Heart left ventricle (tissue), 16 donors: ENCODE results near the gene GMPPA. TPM values are rescaled to one million over a fixed set of nuclear protein-coding genes. Genes with fewer than 3 reads are reported as not detected.

Source experiments
- ATAC-seq, 4 donors: fragments of 200-7000 bp; cut with Tn5 transposase; one replicate each; pipeline ENCODE4 v1.9.1; 2020 to 2022; ENCODE audit warnings: moderate library complexity in 4 of 4, mild to moderate bottlenecking in 3 of 4, moderate number of reproducible peaks in 1 of 4
- DNase-seq, 5 donors: peaks; one replicate each; pipeline ENCODE4 v3.0.0-alpha.2; 2020
- H3K27ac ChIP-seq, 12 donors: fragments of 200-600 bp; sonication (generic) in 4 of 12; one replicate each; pipeline versions ENCODE4 v1.5.0 to v1.8.0; 2016 to 2022; ENCODE audit warnings: mild to moderate bottlenecking in 2 of 12
- H3K27me3 ChIP-seq, 9 donors: fragments of 200-600 bp; sonication (generic) in 2 of 9; one replicate each; pipeline versions ENCODE4 v1.5.1 to v1.8.0; 2016 to 2022; ENCODE audit warnings: mild to moderate bottlenecking in 3 of 9
- H3K36me3 ChIP-seq, 9 donors: fragments of 200-600 bp; sonication (generic) in 2 of 9; one replicate each; pipeline versions ENCODE4 v1.5.0 to v1.8.0; 2018 to 2022; ENCODE audit warnings: mild to moderate bottlenecking in 2 of 9
- H3K4me1 ChIP-seq, 12 donors: fragments of 200-600 bp; sonication (generic) in 4 of 12; one replicate each; pipeline versions ENCODE4 v1.5.0 to v1.8.0; 2016 to 2022; ENCODE audit warnings: mild to moderate bottlenecking in 3 of 12
- H3K4me3 ChIP-seq, 12 donors: fragments of 200-600 bp; sonication (generic) in 4 of 12; one replicate each; pipeline versions ENCODE4 v1.5.0 to v1.8.0; 2017 to 2022; ENCODE audit warnings: mild to moderate bottlenecking in 9 of 12, moderate library complexity in 4 of 12
- H3K9me3 ChIP-seq, 12 donors: fragments of 200-600 bp; sonication (generic) in 4 of 12; one replicate each; pipeline versions ENCODE4 v1.5.0 to v1.8.0; 2016 to 2022; ENCODE audit warnings: mild to moderate bottlenecking in 1 of 12
- CTCF ChIP-seq, 12 donors: fragments of 200-600 bp; sonication (generic) in 4 of 12; IDR thresholded peaks; one replicate each; pipeline versions ENCODE4 v1.5.0 to v1.8.0; 2018 to 2022; ENCODE audit warnings: antibody characterized with exemption in 12 of 12, mild to moderate bottlenecking in 5 of 12
- POLR2A ChIP-seq, 2 donors: fragments of 450-650 bp; IDR thresholded peaks; one replicate each; pipeline ENCODE4 v1.6.1; 2017; ENCODE audit warnings: antibody characterized with exemption in 2 of 2, mild to moderate bottlenecking in 2 of 2, moderate library complexity in 2 of 2
- WGBS, 4 donors: extraction: QIAGEN DNeasy Blood & Tissue Kit in 2 of 4; methylation state at CpG; one replicate each; pipeline versions ENCODE4 v1.1.5 to v1.1.7; 2013 to 2018; 5-methylcytosine and 5-hydroxymethylcytosine counted together
- intact Hi-C, 10 donors: fragments of 100-400 bp; cut with DNase I; formaldehyde crosslinking; loops; one replicate each; pipeline versions ENCODE4 v1.11.1 to v1.14.2; 2022
- polyA plus RNA-seq, 2 donors: library from polyadenylated mRNA; stranded (reverse); fragments of 200-250 nt; gene quantifications; one replicate each; pipeline ENCODE4 v1.2.3, GENCODE V29; 2013
- total RNA-seq, 9 donors: library from RNA; depleted of rRNA in 2 of 9; stranded (reverse); fragments of >200 nt in 2 of 9; fragmentation: NEBNext Ultra II Directional in 3 of 9; extraction: Animal tissue kit (Norgen Biotek cat#: 25700) in 3 of 9; gene quantifications; one replicate each; pipeline versions ENCODE4 v1.1.0 to v1.2.4, GENCODE V29; 2016 to 2023
- donor health status: ischemic (EF 13 %, LVEDD 7.1; RV severe dilation, severe dysfunction).
- donor health status: healthy with polysubstance abuse.
- donor health status: DM: no; HTN: yes; CAD: no.
- donor health status: DM: no; HTN: no; CAD: no.
- donor health status: ischemic (EF 25% LVEDD 6.9; RV normal size, moderate dysfunction).
- donor health status: ischemic (EF 25% LVEDD 5.7; RV mildly dilated, moderate dysfunction).
- donor health status: healthy.
- donor health status: DM: yes; HTN: yes; CAD: no.
- donor health status: ischemic (EF 35%, LVEDD 5.7; RV mildly dilated, moderate dysfunction).
- donor health status: nonischemic (EF 11% LVEDD 7.7; RV severe dilation, severe dysfunction).
- donor health status: DM: yes; HTN: yes; CAD: no.
- donor health status: PGD.
- donor health status: ischemic (EF 29% LVEDD 5.4; RV normal size, mild dysfunction).
- donor health status: nonischemic (EF 23%, LVEDD 6.1; RV moderate dilation, normal function).

Gene GMPPA
- total and polyA plus RNA-seq, 11 donors, result 15.8 to 35.5 (median 20.1) TPM

DNA sequence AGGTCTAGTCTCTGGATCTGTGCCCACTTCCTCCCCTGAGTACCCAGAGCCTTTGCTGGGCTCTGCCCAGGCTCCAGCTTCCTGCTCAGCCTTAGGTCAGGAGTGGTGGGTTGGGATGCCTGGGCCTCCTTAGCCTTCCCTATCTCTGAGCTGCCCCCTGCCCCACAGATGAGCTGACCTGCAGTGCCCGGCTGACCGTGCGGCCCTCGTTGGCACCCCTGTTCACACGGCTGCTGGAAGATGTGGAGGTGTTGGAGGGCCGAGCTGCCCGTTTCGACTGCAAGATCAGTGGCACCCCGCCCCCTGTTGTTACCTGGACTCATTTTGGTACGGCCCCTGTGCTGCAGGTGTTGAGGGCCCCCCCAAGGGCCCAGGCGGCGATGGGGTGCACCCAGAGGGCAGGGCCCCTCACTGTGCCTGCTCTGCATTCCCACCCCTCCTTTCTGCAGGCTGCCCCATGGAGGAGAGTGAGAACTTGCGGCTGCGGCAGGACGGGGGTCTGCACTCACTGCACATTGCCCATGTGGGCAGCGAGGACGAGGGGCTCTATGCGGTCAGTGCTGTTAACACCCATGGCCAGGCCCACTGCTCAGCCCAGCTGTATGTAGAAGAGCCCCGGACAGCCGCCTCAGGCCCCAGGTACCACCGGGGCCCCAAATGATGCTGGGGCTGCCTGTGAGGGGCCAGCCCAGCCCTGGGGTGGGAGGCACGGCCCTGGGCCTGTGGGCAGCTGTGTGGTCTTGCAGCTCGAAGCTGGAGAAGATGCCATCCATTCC lies 30.1 kb upstream of the GMPPA start:
- Histone ChIP-seq H3K36me3 (peaks cover 0 to 30% (median 0%) of the 10 kb centered on the region in 9 donors), H3K9me3 (no peaks in the 10 kb centered on the region), H3K4me1 (peaks cover 0 to 69% (median 17%) of the 10 kb centered on the region in 12 donors), H3K27me3 (no peaks in the 10 kb centered on the region), H3K27ac (peak overlapping the region in 9 of 12 donors; percentile 17 to 82 (median 59)), H3K4me3 (no peak overlapping the region)
- WGBS, 4 donors, result 82 to 89% (median 87%) methylated on average over 12 to 23 of the region's 23 CpGs
- peak in 1 of 4 donors; percentile 0 for ATAC-seq
- no peak for TF ChIP-seq POLR2A (IDR thresholded peaks at IDR 0.05)
- TF ChIP-seq CTCF (IDR thresholded peaks at IDR 0.05), result no peak
- no peak for DNase-seq
- intact Hi-C loops, result no loop called here

GRCh38 chr2:219469186-219469724 lies 29.4 kb upstream of the GMPPA start:
- 71 to 79% (median 73%) methylated on average over 15 to 16 of the region's 16 CpGs for WGBS, 4 donors
- H3K4me3 ChIP-seq, result no peak overlapping the region
- H3K9me3 ChIP-seq, result no peaks in the 10 kb centered on the region
- peaks cover 0 to 34% (median 0%) of the 10 kb centered on the region in 9 donors for H3K36me3 ChIP-seq
- no peaks in the 10 kb centered on the region for H3K27me3 ChIP-seq
- intact Hi-C loops, result no loop called here
- ATAC-seq (peak in 3 of 4 donors; percentile 51 to 77 (median 66)), DNase-seq (peak in 2 of 5 donors; percentile 59 to 79)
- H3K4me1 ChIP-seq, result peaks cover 0 to 69% (median 16%) of the 10 kb centered on the region in 12 donors
- no peak for TF ChIP-seq CTCF (IDR thresholded peaks at IDR 0.05)
- TF ChIP-seq POLR2A (IDR thresholded peaks at IDR 0.05), result no peak
- H3K27ac ChIP-seq, result peak overlapping the region in 10 of 12 donors; percentile 17 to 82 (median 59)

DNA sequence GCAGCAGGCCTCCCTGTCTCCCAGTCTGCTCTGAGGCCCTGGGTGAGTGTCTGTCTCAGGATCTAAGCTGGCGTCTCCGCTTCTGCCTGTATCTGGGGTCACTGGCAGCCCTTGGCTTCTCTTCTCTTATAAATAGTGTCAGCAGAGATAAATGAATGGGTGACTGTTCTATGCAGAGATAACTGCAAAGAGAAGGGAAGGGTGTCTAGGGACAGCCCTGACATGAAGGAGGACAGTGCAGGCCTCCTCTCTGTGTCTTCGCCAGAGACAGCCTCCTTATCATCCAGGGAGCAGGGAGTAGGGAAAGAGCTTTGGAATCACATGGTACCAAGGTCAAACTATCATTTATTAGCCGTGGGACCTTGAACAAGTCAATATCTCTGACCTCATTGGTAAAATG lies 28.3 kb upstream of the GMPPA start:
- ATAC-seq, result peak in 3 of 4 donors; percentile 20 to 51 (median 37)
- intact Hi-C loops, result loop anchor here in 2 of 10 donors (2.0 to 10.0 kb wide), 2 partner anchors 26 to 66 kb away; no protein-coding TSS in a partner anchor

More for the DNA sequence above, 28.3 kb upstream of the GMPPA start:
- H3K4me1 ChIP-seq, result peaks cover 0 to 65% (median 9%) of the 10 kb centered on the region in 12 donors
- H3K36me3 ChIP-seq, result peaks cover 0 to 34% (median 0%) of the 10 kb centered on the region in 9 donors
- no peaks in the 10 kb centered on the region for H3K27me3 ChIP-seq
- H3K9me3 ChIP-seq, result no peaks in the 10 kb centered on the region
- 37 to 47% (median 44%) methylated on average over 4 of the region's 4 CpGs for WGBS, 4 donors
- no peak for DNase-seq
- peak overlapping the region in 10 of 12 donors; percentile 17 to 82 (median 59) for H3K27ac ChIP-seq
- no peak overlapping the region for H3K4me3 ChIP-seq
- TF ChIP-seq POLR2A (IDR thresholded peaks at IDR 0.05) (no peak), CTCF (IDR thresholded peaks at IDR 0.05) (no peak)
